ENCODE results near the gene XPO6. TPM values are rescaled to one million over a fixed set of nuclear protein-coding genes. Genes with fewer than 3 reads are reported as not detected.

The XPO6 gene
- total RNA-seq, 1 donor from 2014 or later = 59.4 TPM

GRCh38 chr16:28158136-28158535 is 53.6 kb downstream of the XPO6 start:
- DNase-seq (ENCODE audit: low read depth in 2 of 2) = no peak

GRCh38 chr16:28156056-28156680 is 55.6 kb downstream of the XPO6 start:
- no peak for DNase-seq (ENCODE audit: low read depth in 2 of 2)

GRCh38 chr16:28155293-28155692 is 56.5 kb downstream of the XPO6 start:
- no peak for DNase-seq (ENCODE audit: low read depth in 2 of 2)

- DNase-seq (ENCODE audit: low read depth in 2 of 2) = no peak
Measured at GRCh38 chr16:28151180-28151579, 60.6 kb downstream of the XPO6 start.

- DNase-seq (ENCODE audit: low read depth in 2 of 2) = no peak
Measured at GRCh38 chr16:28149011-28149888, 62.5 kb downstream of the XPO6 start.

- no peak for DNase-seq (ENCODE audit: low read depth in 2 of 2)
Measured at GRCh38 chr16:28146536-28146935, 65.2 kb downstream of the XPO6 start.

GRCh38 chr16:28145796-28146195 is 66.0 kb downstream of the XPO6 start:
- DNase-seq (ENCODE audit: low read depth in 2 of 2) = peak in 1 of 2 donors; percentile 7

GRCh38 chr16:28140788-28141618 is 70.8 kb downstream of the XPO6 start:
- no peak for DNase-seq (ENCODE audit: low read depth in 2 of 2)

- DNase-seq (ENCODE audit: low read depth in 2 of 2) = no peak
Measured at GRCh38 chr16:28139530-28139929, 72.2 kb downstream of the XPO6 start.

GRCh38 chr16:28136751-28137434 is 74.9 kb downstream of the XPO6 start:
- DNase-seq (ENCODE audit: low read depth in 2 of 2) = no peak

GRCh38 chr16:28133666-28134065 is 78.1 kb downstream of the XPO6 start:
- no peak for DNase-seq (ENCODE audit: low read depth in 2 of 2)

- DNase-seq (ENCODE audit: low read depth in 2 of 2) = no peak
Measured at GRCh38 chr16:28131743-28132393, 79.9 kb downstream of the XPO6 start.

GRCh38 chr16:28131181-28131580 is 80.6 kb downstream of the XPO6 start:
- DNase-seq (ENCODE audit: low read depth in 2 of 2) = no peak

- peak; percentile 16 to 91 for DNase-seq (ENCODE audit: low read depth in 2 of 2)
Measured at GRCh38 chr16:28130099-28131088, 81.4 kb downstream of the XPO6 start.

GRCh38 chr16:28126684-28127620 is 84.8 kb downstream of the XPO6 start:
- no peak for DNase-seq (ENCODE audit: low read depth in 2 of 2)

- DNase-seq (ENCODE audit: low read depth in 2 of 2) = no peak
Measured at GRCh38 chr16:28125592-28125991, 86.2 kb downstream of the XPO6 start.

GRCh38 chr16:28121527-28121926 is 90.2 kb downstream of the XPO6 start:
- no peak for DNase-seq (ENCODE audit: low read depth in 2 of 2)

- no peak for DNase-seq (ENCODE audit: low read depth in 2 of 2)
Measured at GRCh38 chr16:28120754-28121153, 91.0 kb downstream of the XPO6 start.

- no peak for DNase-seq (ENCODE audit: low read depth in 2 of 2)
Measured at GRCh38 chr16:28118637-28119036, 93.1 kb downstream of the XPO6 start.

All from dermis microvascular lymphatic vessel endothelial cell (primary cell).